Measurements from ENCODE around the gene RAB43.
A peak's percentile ranks its signal among the peaks of the same experiment; 100 is the strongest.
"Not testable (repeated sequence)": the region's sequence is repeated elsewhere in the genome, so short reads cannot be mapped to it uniquely, and the experiment has no call there.

Gene RAB43

DNA sequence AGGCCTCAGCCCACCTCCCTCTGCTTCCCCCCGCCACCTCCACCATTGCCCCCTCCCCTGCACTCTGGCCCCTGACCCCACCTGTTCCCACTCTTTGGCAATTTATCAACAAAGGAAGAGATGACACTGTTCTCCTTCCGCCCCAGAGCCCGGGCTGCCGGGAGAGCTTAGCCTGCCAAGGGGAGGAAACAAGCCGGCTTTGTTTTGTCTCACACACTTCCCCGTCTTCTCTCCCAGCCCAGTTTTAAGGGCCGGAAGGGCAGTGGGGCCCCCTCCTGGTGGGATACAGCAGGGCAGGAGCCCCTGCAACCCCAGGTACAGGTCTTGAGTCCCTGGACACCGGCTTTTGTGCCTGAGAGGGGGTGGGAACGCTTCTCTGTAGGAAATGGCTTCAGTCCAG lies 33.7 kb downstream of the RAB43 start:
- DNase-seq = not testable (repeated sequence)

GRCh38 chr3:129087138-129087702 lies 34.4 kb downstream of the RAB43 start:
- peak; percentile 60 for DNase-seq

DNA sequence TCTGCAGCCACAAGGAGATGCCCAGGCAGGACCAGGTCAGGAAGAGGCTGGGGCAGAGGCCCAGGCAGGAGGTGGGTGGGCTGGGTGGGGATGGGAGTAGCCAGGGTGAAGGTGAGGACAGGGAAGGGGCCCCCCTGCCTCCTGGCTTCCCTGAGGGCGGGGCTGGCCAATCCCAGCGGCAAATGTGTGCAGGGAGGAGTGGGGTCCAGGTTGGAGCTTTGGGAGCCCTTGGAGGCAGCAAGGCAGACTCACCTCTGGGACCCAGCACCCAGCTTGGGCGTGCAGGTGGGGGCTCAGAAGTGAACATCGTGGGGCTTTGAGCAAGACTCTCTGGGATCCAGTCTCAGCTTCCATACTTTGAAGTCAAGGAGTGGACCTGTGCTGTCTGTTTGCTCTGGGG lies 35.8 kb downstream of the RAB43 start:
- DNase-seq = no peak

DNA sequence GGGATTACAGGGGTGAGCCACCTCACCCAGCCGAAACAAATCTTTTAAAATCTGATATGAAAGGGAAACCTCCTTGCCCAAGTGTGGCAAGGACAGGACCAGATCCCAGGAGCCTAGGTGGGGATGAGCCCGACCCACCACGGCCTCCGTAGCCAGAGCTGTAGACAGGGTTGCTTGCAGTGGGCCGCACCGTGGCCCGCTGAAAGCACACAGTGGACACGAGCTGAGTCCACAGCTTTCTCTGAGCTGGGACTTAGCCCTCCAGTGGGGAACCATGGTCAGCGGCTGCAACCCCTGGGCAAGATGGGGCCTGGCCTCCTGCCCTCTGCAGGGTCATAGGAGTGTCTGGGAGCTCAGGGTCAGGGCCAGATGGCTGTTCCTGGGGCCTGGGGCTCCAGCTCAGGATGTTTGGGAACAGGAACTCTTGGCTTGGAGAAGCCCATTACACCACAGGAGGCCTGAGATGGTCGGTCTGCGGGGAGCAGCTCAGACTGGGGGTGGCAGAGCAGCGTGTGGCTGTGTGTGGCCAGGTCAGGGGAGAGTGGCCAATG lies 36.4 kb downstream of the RAB43 start:
- no peak for DNase-seq

DNA sequence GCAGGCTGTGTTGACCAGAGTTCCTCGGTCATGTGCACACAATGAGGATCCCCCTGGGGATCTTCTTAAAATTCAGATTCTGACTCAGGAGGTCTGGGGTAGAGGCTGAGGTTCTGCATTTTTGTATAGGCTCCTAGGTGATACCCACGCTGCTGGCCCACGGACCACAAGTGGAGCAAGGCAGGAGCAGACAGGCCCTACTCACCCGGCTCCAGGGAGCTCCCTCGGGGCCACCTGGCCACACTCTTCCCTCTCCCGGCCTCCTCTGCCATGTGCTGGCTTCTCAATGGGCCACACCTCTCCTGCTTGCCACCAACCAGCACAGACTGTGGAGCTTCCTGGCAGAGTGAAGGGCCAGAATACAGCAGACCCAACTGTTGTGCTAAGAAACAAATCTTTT lies 37.1 kb downstream of the RAB43 start:
- DNase-seq = no peak

DNA sequence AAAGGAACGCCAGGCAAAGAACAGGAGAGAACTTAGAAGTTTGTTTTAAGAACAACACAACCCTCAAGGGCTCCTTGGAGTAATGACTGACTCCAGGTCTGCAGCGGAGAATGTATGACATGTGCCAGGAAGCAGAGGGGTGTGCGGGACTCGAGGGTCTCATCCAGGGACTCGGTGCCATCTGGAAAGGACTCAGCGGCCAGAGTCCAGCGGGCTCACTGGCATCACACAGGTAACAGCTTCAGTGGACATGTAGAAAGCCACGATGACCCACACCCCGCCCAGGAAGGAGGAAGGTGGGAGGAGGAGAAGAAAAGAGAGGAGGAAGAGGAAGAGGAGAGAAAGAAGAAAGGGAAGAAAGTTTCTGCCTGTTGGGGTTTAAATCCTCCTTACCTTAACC lies 39.6 kb downstream of the RAB43 start:
- no peak for DNase-seq

DNA sequence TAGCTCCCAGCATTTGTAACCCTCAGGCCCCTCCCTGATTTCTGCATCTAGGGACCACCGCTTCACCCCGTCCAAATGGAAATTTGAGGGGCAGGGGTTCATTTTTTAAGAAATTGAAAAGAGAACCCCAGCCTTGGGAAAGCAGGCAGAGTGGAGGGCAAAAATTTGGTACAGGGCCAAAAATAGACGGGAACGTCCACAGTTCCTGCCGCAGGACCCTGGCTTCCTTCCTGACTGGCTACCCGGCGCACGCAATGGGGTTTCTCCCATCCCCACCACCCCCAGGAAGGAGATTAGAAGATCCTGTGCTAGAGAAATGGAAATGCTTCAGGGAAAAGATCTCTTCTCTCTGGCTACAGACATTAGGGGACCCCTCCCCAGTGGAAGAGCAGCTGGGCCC lies 40.1 kb downstream of the RAB43 start:
- DNase-seq = no peak

- no peak for DNase-seq
Measured at GRCh38 chr3:129078510-129078909, 43.1 kb downstream of the RAB43 start.

DNA sequence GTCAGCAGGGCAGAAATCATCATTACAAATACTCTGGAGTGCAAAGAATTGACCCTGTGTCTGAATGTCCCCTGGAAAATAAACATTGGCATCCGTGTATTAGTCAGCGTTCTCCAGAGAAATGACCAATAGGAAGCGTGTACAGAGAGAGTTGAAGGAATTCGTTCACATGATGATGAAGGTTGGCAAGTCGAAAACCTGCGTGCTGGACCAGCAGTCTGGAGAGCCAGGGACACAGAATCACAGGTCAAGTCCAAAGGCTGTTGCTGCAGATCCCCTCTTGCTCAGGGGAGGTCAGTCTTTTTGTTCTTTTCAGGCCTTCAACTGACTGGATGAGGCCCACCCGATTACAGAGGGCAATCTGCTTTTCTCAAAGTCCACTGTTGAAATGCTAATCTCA lies 44.4 kb downstream of the RAB43 start:
- DNase-seq = no peak

DNA sequence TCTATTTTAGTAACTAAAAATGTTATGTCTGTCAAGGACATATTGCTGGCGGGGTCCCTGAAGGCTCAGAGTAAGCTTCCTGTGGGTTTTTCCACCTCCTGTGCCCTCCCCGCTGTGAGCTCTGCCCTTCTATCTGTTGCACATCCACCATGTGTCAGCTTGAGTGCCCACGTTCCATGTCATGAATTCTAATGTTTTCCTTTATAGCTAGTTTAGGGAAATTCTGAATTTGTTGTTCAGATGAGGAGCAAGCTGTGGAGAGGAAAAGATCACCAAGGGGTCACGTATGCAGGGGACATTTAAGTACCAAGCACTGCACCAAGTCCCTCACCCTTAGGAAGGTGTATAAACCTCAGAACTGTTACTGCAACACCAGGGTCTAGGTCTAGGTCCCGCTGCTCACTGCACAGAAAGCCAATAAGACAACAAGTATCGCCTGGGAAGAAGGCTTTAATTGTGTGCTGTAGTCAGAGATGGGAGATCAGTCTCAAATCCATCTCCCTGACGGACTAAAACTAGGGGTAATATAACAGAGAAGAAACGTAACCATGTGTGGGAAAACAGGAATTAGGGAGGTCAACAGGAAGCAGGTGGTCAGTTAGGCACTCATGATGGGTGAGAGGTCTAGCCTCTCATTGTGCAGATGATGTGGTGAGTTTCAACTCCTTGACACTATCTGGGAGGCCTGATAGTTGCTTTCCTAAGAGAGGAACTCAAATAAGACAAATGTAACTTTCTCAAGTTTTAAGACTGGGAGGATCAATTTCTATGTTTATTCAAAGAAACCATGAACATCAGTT lies 51.3 kb downstream of the RAB43 start:
- no peak for DNase-seq

DNA sequence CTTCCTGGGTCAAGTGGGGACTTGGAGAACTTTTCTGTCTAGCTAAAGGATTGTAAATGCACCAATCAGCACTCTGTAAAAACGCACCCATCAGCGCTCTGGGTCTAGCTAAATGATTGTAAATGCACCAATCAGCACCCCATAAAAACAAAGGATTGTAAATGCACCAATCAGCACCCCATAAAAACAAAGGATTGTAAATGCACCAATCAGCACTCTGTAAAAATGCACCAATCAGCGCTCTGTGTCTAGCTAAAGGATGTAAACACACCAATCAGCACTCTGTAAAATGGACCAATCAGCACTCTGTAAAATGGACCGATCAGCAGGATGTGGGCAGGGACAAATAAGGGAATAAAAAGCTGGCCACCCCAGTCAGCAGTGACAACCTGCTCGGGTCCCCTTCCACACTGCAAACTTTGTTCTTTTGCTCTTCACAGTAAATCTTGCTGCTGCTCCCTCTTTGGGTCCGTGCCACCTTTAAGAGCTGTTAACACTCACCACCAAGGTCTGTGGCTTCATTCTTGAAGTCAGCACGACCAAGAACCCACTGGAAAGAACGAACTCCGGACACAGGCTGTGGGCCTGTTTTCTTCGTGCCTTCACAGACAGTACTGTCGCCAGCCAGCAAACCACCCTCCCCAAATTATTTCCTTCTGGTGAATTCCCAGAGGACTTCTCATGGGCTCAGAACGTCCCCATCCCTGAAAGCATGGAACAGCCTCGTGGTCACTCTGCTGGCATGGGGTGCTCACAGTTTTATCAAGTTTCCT lies 52.1 kb downstream of the RAB43 start:
- DNase-seq = not testable (repeated sequence)

GRCh38 chr3:129068291-129068886 lies 53.2 kb downstream of the RAB43 start:
- no peak for DNase-seq

DNA sequence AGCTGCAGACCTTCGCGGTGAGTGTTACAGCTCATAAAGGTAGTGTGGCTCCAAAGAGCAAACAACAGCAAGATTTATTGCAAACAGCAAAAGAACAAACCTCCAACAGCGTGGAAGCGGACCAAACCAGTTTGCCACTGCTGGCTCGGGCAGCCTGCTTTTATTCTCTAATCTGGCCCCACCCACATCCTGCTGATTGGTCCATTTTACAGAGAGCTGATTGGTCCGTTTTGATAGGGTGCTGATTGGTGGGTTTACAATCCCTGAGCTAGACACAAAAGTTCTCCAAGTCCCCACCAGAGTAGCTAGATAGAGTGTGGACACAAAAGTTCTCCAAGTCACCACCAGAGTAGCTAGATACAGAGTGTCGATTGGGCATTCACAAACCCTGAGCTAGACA lies 53.9 kb downstream of the RAB43 start:
- not testable (repeated sequence) for DNase-seq

DNA sequence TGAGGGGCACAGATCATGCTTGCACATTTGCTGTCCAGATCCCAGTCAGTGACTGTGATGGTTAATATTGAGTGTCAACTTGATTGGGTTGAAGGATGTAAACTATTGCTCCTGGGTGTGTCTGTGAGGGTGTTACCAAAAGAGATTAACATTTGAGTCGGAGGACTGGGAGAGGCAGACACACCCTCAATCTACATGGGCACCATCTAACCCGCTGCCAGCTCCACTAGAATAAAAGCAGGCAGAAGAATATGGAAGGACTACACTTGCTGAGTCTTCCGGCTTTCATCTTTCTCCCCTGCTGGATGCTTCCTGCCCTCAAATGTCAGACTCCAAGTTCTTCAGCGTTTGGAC lies 55.9 kb downstream of the RAB43 start:
- DNase-seq = no peak

GRCh38 chr3:129065016-129065719 lies 56.4 kb downstream of the RAB43 start:
- no peak for DNase-seq

DNA sequence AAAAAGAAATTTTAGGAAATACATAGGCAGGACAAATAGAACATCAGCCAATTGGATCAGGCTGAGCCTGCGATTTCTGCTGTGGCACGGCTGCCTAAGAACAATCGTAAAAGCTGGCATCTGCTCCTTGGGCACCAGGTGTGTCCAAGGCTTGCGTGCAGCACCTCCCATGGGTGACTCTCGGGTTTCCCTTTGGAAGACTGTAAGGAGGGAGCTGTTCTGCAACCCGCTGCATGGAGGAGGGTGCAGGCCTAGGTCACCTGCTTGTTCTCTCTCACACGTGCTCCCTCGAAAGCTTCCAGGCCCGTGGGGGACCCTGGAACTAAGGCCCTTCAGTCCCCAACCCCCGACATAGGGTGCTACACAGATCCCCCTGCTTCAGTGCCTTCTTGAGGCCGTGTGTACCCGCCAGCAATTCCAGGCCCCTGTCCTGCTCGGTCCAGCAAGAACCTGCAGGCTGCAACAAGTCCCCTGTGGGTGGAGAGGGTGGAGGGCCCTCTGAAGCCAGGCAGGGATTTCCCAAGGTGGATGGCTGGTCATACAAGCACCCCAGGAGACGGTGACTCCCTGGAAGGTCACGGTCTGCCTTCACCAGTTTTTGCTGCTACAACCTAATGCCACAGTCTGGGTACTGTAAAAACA lies 57.6 kb downstream of the RAB43 start:
- DNase-seq = no peak

DNA sequence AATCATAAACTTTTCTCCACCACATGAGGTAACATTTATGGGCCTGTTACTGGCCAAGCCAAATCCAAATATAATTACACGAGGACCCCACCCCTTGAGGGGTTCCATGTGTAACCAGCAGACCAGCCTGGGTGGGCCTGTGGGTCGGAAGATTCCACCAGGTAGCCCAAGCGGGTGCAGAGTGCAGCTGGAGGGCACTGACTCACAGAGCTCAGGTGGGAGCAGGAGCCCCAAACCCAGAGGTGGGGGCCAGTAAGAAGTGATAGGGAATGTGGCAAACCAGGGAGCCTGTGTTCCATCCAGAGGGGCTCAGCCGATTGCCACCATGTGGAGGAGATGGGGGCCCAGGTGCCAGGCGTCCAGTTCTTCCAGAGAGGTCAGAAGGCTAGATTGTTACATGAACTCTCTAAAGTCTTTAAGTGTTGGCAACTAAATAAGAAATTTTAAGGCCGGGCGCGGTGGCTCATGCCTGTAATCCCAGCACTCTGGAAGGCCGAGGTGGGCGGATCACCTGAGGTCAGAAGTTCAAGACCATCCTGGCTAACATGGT lies 58.4 kb downstream of the RAB43 start:
- DNase-seq = no peak

- no peak for DNase-seq
Measured at GRCh38 chr3:129061888-129062834, 59.4 kb downstream of the RAB43 start.

DNA sequence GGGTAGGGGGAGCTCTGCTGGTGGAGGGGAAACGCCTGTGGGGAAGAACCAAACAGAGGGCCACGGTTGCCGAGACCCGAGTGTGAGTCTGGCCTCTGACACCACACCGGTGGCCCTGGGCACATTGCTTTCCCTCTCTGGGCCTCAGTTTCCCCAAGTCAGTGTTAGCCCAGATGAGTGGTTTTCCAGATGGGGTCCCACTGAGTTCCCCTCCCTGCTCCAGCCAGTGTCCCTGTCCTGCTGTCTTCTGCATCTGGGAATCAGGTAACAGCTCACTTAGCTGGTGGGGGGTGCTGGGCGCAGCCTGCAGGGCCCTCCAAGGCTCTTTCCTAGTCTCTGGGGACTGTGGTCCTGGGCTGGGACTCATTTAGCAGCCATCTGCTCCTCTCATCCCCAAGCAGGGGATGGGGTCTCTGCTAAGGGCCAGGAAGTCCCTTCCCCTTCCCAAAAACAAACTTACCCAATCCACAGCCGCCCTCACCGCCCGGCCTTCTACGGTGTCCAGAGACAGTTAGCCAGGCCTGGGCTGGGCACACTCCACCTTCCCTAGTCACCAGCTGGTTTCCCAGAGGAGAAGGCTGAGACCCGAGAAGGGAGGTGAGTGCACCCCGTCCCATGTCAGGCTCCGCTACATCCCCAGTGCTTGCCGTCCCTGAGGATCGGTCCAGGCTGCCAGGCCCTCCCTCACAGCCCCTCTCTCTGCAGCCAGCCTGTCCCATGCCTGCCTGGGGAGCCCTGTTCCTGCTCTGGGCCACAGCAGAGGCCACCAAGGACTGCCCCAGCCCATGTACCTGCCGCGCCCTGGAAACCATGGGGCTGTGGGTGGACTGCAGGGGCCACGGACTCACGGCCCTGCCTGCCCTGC lies 60.3 kb downstream of the RAB43 start:
- DNase-seq = no peak
